Metanephros (tissue), 1 donor: Measurements from ENCODE around the gene MRPL45. TPM values are rescaled to one million over a fixed set of nuclear protein-coding genes. Genes with fewer than 3 reads are reported as not detected.

Experiments
- total RNA-seq: library from RNA; depleted of rRNA; stranded (reverse); fragments of >200 nt; gene quantifications from one replicate; pipeline ENCODE4 v1.2.3, GENCODE V29; 2014

MRPL45 gene
- total RNA-seq: 49.2 TPM

DNA sequence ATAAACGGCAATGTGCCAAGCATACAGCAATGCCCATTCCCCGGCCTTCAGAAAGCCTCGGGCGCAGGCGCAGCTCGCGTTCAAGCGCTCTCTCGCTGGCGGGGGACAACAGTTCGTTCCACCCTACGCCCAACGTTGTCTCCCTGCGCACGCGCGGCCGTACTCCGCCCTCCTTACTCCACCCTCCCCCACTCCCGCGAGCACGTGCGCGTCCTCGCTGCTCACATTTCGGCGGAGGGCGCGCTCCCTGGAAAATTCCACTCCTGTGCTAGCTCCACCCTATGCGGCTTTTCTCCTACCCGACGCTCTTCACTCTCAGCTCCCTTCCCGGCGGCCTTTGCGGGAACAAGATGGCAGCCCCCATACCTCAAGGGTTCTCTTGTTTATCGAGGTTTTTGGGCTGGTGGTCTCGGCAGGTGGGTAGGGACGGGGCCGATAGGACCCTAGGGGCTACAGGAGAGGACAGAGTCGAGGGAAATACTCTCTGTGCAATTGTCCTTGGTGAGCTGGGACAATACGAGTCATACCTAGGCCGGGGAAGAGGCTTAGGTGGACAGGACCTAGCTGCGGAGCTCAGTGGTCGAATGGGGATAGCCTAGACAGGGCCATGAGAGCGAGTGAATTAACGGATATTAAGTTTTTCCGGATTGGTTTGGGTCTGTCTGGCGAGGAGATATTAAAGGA lies at the start of gene MRPL45:
Gene MRPL45 (plus strand): TSS at position 335 of the 684 bp plus-strand sequence. CDS start 16 bp downstream, at position 351.

DNA sequence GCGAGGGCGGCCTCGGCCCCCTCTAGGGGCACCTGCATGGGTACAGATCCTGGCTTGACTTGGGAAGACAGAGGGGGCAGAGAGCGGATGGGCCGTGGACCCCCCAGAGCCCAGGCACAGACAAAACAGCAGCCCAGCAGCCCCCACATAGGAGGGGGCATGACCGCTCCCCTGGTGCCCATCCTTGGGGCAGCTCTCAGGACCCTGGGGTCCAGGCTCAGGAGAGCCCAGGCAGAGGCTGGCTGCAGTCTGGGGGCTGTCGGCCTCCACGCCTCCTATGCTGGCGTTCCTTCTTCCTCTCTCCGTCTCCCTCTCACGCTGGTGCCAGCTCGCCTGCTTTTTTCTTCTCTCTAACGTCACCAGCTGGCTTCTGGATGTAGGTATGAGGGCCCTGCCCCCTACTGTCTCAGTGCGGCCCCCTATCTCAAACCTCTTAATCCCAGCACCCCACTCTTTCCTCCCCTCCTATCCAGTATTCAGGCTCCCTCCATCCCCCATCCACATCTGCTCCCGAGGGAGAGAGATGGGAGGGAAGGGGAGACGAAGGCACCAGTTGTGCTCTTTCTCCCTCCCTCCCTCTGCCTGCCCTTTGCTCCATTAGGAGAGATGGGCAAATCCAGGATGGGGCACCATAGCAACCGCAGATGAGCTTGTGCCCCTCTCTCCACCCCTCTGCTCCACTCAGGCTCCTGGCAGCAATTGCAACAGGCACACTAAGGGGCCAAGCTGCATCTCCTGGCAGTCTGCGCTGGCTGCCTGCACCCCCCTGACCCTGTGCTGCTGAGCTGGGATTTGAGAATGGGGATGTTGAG lies 46.8 kb downstream of the MRPL45 start, which contains the start of gene GPR179:
Gene GPR179 (minus strand): TSS at position 349 of the 812 bp plus-strand sequence. CDS start 167 bp downstream, at position 182.

DNA sequence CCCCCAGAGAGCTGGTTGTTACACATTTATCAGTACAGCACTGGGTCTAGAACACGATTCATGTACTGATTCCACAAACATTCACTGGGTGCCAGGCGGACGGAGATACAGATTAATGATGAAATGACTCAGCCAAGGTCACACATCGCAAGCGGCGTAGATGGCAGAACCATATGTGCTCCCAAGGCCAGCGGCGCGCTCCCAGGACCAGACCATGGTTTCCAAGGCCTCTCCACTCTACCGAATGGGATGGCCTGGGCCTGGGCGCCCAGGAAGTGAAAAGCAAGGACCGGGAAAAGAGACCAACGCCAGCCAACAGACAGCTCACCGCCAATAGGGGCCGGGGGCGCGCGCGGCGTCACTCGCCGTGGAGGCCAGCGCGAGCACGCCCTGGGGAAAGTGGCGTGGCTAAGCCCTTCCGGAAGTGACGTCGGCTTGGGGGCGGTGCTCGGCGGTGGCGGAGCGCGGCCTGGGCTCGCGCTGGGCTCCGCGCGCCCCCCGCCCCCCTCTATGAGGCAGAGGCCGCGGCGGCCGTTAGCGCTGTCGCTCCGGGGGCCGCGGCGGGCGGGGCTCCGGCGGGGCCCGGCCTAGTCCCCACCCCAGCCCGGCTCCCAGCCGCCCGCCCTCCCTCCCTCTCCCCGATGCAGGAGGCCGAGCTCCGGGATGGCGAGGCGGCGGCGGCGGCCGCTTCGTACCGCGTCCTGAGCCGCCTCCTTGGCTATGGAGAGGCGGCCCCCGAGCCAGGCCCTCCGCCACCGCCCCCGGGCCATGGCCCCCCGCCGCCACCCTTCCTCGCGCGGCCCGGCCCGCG lies 54.6 kb downstream of the MRPL45 start, which contains the start of gene SOCS7:
Gene SOCS7 (plus strand): TSS at position 433 of the 811 bp plus-strand sequence. CDS start 209 bp downstream, at position 642.

Other genes starting within 250 kb of the MRPL45 start
- gene TBC1D3C, start 228.5 kb upstream of the MRPL45 start, total RNA-seq: not detected
- not detected for gene TBC1D3E, start 169.2 kb upstream of the MRPL45 start, total RNA-seq
- not detected for gene TBC1D3, start 104.6 kb upstream of the MRPL45 start, total RNA-seq
- 0.06 TPM for gene GPR179, start 46.8 kb downstream of the MRPL45 start, total RNA-seq
- 17.3 TPM for gene SOCS7, start 54.7 kb downstream of the MRPL45 start, total RNA-seq
- gene ARHGAP23, start 131.3 kb downstream of the MRPL45 start, total RNA-seq: 52.5 TPM